BLaER1 (cell line): ENCODE results near the gene MRPS16.
"Not testable (repeated sequence)": the region's sequence is repeated elsewhere in the genome, so short reads cannot be mapped to it uniquely, and the experiment has no call there.

ENCODE experiments used
- H3K27ac ChIP-seq: shearing (Covaris generic); formaldehyde crosslinking; 2 replicates; pipeline ENCODE4 v1.8.1; 2022
- H3K27me3 ChIP-seq: shearing (Covaris generic); formaldehyde crosslinking; 2 replicates; pipeline ENCODE4 v1.8.1; 2022
- H3K36me3 ChIP-seq: shearing (Covaris generic); formaldehyde crosslinking; 2 replicates; pipeline ENCODE4 v1.8.1; 2022
- H3K4me1 ChIP-seq: shearing (Covaris generic); formaldehyde crosslinking; 2 replicates; pipeline ENCODE4 v1.8.1; 2022
- H3K4me2 ChIP-seq: shearing (Covaris generic); formaldehyde crosslinking; 2 replicates; pipeline ENCODE4 v1.8.1; 2022
- H3K4me3 ChIP-seq: shearing (Covaris generic); formaldehyde crosslinking; 2 replicates; pipeline ENCODE4 v1.8.1; 2022
- H3K9ac ChIP-seq: shearing (Covaris generic); formaldehyde crosslinking; 2 replicates; pipeline ENCODE4 v1.8.1; 2022
- H3K9me3 ChIP-seq: shearing (Covaris generic); formaldehyde crosslinking; 2 replicates; pipeline ENCODE4 v1.8.1; 2022
- H4K20me1 ChIP-seq: shearing (Covaris generic); formaldehyde crosslinking; 2 replicates; pipeline ENCODE4 v1.8.1; 2022
- Cebpa-rat ChIP-seq: shearing (Covaris generic); IDR thresholded peaks from 2 replicates; pipeline ENCODE4 v1.8.1; 2022

The MRPS16 gene

GRCh38 chr10:73261362-73261995 is 9.0 kb upstream of the MRPS16 start:
- no peak overlapping the region for H3K27ac ChIP-seq
- no peaks in the 10 kb centered on the region for H3K27me3 ChIP-seq
- H3K36me3 ChIP-seq, result no peaks in the 10 kb centered on the region
- H3K9ac ChIP-seq, result no peak overlapping the region
- no peak overlapping the region for H3K4me2 ChIP-seq
- no peak for TF ChIP-seq Cebpa-rat
- H4K20me1 ChIP-seq, result no peaks in the 10 kb centered on the region
- peaks cover 22% of the 10 kb centered on the region for H3K9me3 ChIP-seq
- no peak overlapping the region for H3K4me3 ChIP-seq
- no peaks in the 10 kb centered on the region for H3K4me1 ChIP-seq

- H3K27ac ChIP-seq, H3K4me3 ChIP-seq, H3K36me3 ChIP-seq, H3K4me1 ChIP-seq, H4K20me1 ChIP-seq, H3K4me2 ChIP-seq, H3K27me3 ChIP-seq, H3K9ac ChIP-seq: not testable (repeated sequence)
- H3K9me3 ChIP-seq, result peaks cover 22% of the 10 kb centered on the region
Measured at GRCh38 chr10:73258612-73259011, 6.2 kb upstream of the MRPS16 start.

- H3K9ac ChIP-seq, result peak overlapping the region; percentile 94
- H3K4me2 ChIP-seq, result peak overlapping the region; percentile 87
- H3K4me3 ChIP-seq, result peak overlapping the region; percentile 82
- peak overlapping the region; percentile 90 for H3K27ac ChIP-seq
- H3K36me3 ChIP-seq, result peaks cover 25% of the 10 kb centered on the region
- no peaks in the 10 kb centered on the region for H4K20me1 ChIP-seq
- no peaks in the 10 kb centered on the region for H3K27me3 ChIP-seq
- no peak for TF ChIP-seq Cebpa-rat
- H3K9me3 ChIP-seq, result no peaks in the 10 kb centered on the region
- H3K4me1 ChIP-seq, result peaks cover 48% of the 10 kb centered on the region
Measured at GRCh38 chr10:73253225-73253555, 746 bp upstream of the MRPS16 start.

GRCh38 chr10:73251683-73252444 is 580 bp downstream of the MRPS16 start:
- peak overlapping the region; percentile 90 for H3K27ac ChIP-seq
- H3K4me3 ChIP-seq, result peak overlapping the region; percentile 82
- peaks cover 57% of the 10 kb centered on the region for H3K4me1 ChIP-seq
- no peaks in the 10 kb centered on the region for H3K27me3 ChIP-seq
- H3K4me2 ChIP-seq, result peak overlapping the region; percentile 93
- H3K9ac ChIP-seq, result peak overlapping the region; percentile 94
- no peaks in the 10 kb centered on the region for H3K9me3 ChIP-seq
- H4K20me1 ChIP-seq, result no peaks in the 10 kb centered on the region
- H3K36me3 ChIP-seq, result peaks cover 25% of the 10 kb centered on the region
- TF ChIP-seq Cebpa-rat, result no peak

DNA sequence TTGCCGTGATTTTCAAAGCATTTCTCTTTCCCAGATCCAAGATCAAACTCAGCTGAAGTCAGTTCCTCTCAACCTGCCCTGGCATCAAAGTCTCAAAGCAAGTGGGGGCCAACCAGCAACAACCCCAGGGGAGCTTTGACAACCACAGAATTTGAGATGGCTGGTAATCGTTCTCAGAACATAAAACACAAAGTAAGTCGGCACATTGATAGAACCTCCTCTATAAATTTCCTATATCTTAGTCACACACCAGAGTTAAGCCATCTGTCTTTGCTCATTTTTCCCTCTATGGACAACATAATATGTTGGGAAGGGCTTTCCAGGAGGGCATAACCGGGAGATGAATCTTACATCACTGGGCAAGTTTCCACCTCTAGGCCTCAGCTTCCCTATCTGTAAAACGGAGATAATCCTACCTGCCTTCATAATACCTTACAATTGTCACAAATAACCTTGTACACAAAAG is 4.2 kb downstream of the MRPS16 start:
- peak overlapping the region; percentile 91; the same call in 1 of the 2 replicates for H3K9ac ChIP-seq

DNA sequence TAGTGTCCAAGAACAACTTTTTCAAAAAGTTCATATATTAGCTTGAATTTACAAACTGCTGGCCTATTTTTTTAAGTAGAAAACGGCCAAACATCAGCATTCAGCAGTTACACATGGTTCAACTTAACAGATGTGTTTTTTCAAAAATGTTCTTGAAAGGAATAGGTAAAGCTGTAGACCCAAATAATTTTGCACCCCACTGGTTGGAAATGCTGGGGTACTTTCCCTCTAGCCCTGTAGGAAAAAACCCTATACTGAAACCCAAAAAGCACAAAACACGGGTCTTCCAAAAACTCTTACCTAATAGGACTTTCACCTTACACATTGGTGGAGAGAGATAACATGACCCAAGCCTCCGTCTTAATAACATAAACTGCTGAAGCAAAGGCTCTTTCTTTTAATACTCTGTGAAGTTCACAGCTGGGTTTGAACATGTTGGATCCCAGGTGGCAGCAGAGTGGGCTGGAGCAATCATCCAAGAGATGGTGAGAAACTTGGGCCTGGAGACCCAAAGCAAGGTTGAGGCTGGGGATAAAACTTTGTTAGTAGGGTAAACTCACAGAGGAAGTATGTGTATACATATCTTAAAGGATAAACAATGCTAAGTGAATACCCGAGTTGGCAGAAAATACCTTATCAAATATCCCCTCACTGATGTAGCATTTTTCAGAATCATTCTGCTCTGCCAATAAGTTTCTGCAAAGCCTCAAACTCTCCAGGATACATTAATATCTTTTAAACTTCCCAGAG is 4.8 kb downstream of the MRPS16 start:
- Histone ChIP-seq H4K20me1 (no peaks in the 10 kb centered on the region), H3K9me3 (no peaks in the 10 kb centered on the region), H3K4me1 (peaks cover 74% of the 10 kb centered on the region), H3K36me3 (peaks cover 54% of the 10 kb centered on the region), H3K27me3 (no peaks in the 10 kb centered on the region), H3K4me2 (peak overlapping the region; percentile 92), H3K27ac (peak overlapping the region; percentile 87), H3K4me3 (peak overlapping the region; percentile 87), H3K9ac (peak overlapping the region; percentile 91)
- no peak for TF ChIP-seq Cebpa-rat

More for the DNA sequence above, 4.2 kb downstream of the MRPS16 start:
- Histone ChIP-seq H3K4me3 (no peak overlapping the region), H3K9me3 (no peaks in the 10 kb centered on the region), H3K36me3 (peaks cover 48% of the 10 kb centered on the region), H3K4me1 (peaks cover 78% of the 10 kb centered on the region), H4K20me1 (no peaks in the 10 kb centered on the region), H3K4me2 (peak overlapping the region; percentile 92), H3K27ac (0 out of 2 replicates have a peak overlapping the region, but pooled peaks have one; percentile 40), H3K27me3 (no peaks in the 10 kb centered on the region)
- TF ChIP-seq Cebpa-rat, result no peak

- peaks cover 63% of the 10 kb centered on the region for H3K36me3 ChIP-seq
- H3K9ac ChIP-seq, result peak within 1 kb of the TSS; percentile 91
- no peaks in the 10 kb centered on the region for H3K27me3 ChIP-seq
- H3K27ac ChIP-seq, result peak within 1 kb of the TSS; percentile 87
- peak within 1 kb of the TSS; percentile 92 for H3K4me2 ChIP-seq
- no peaks in the 10 kb centered on the region for H3K9me3 ChIP-seq
- peaks cover 74% of the 10 kb centered on the region for H3K4me1 ChIP-seq
- no peaks in the 10 kb centered on the region for H4K20me1 ChIP-seq
- no peak for TF ChIP-seq Cebpa-rat
- H3K4me3 ChIP-seq, result peak within 1 kb of the TSS; percentile 87
Measured at GRCh38 chr10:73246646-73247508, 5.6 kb downstream of the MRPS16 start, which contains the start of gene DNAJC9. Gene DNAJC9 (minus strand): TSS chr10:73247255. CDS start chr10:73247189, 66 bp downstream.

- H3K9me3 ChIP-seq, result no peaks in the 10 kb centered on the region
- H4K20me1 ChIP-seq, result no peaks in the 10 kb centered on the region
- H3K9ac ChIP-seq, result peak overlapping the region; percentile 91
- peak overlapping the region; percentile 87 for H3K4me3 ChIP-seq
- no peak for TF ChIP-seq Cebpa-rat
- peak overlapping the region; percentile 92 for H3K4me2 ChIP-seq
- peak overlapping the region; percentile 87 for H3K27ac ChIP-seq
- peaks cover 67% of the 10 kb centered on the region for H3K36me3 ChIP-seq
- H3K27me3 ChIP-seq, result no peaks in the 10 kb centered on the region
- peaks cover 68% of the 10 kb centered on the region for H3K4me1 ChIP-seq
Measured at GRCh38 chr10:73246322-73246645, 6.2 kb downstream of the MRPS16 start.

- Histone ChIP-seq H3K9ac (peak overlapping the region; percentile 91; the same call in 1 of the 2 replicates), H3K27me3 (no peaks in the 10 kb centered on the region), H4K20me1 (no peaks in the 10 kb centered on the region), H3K27ac (no peak overlapping the region), H3K36me3 (peaks cover 67% of the 10 kb centered on the region), H3K4me3 (peak overlapping the region; percentile 87), H3K9me3 (no peaks in the 10 kb centered on the region), H3K4me1 (peaks cover 55% of the 10 kb centered on the region), H3K4me2 (peak overlapping the region; percentile 92)
- TF ChIP-seq Cebpa-rat, result no peak
Measured at GRCh38 chr10:73244866-73245477, 7.5 kb downstream of the MRPS16 start.
